Loucy (cell line): Measurements from ENCODE around the gene CNOT10.
"Not testable (repeated sequence)": the region's sequence is repeated elsewhere in the genome, so short reads cannot be mapped to it uniquely, and the experiment has no call there.

Experiments
- H2AFZ ChIP-seq: fragments of 200-600 bp; sonication (generic); 2 replicates; pipeline ENCODE4 v1.6.0; 2016; ENCODE audit warnings: antibody characterized with exemption, mild to moderate bottlenecking, low read length, moderate library complexity
- H3F3A ChIP-seq: fragments of 200-600 bp; 2 replicates; pipeline ENCODE4 v1.6.0; 2016; ENCODE audit warnings: antibody characterized with exemption, low read depth, mild to moderate bottlenecking
- H3K27me3 ChIP-seq: fragments of 200-600 bp; sonication (generic); 2 replicates; pipeline ENCODE4 v1.6.1; 2014; ENCODE audit warnings: low read length, mild to moderate bottlenecking; ENCODE audit not compliant: insufficient read depth, poor library complexity, severe bottlenecking
- H3K36me3 ChIP-seq: fragments of 200-600 bp; sonication (generic); 2 replicates; pipeline ENCODE4 v1.6.1; 2016; ENCODE audit warnings: low read length; ENCODE audit not compliant: insufficient read depth
- H3K4me1 ChIP-seq: fragments of 200-600 bp; sonication (generic); 2 replicates; pipeline ENCODE4 v1.5.1; 2014; ENCODE audit warnings: low read length, mild to moderate bottlenecking; ENCODE audit not compliant: insufficient read depth, poor library complexity, severe bottlenecking
- H3K4me2 ChIP-seq: fragments of 200-600 bp; sonication (generic); 2 replicates; pipeline ENCODE4 v1.6.0; 2014; ENCODE audit warnings: antibody characterized with exemption, low read length, low read depth, mild to moderate bottlenecking; ENCODE audit not compliant: poor library complexity, severe bottlenecking
- H3K4me3 ChIP-seq: fragments of 200-600 bp; sonication (generic); 2 replicates; pipeline ENCODE4 v1.5.1; 2014; ENCODE audit warnings: low read length, mild to moderate bottlenecking, mixed read lengths; ENCODE audit not compliant: poor library complexity, severe bottlenecking
- H3K79me2 ChIP-seq: fragments of 200-600 bp; sonication (generic); 2 replicates; pipeline ENCODE4 v1.6.1; 2014; ENCODE audit warnings: low read length; ENCODE audit not compliant: insufficient read depth
- H3K9ac ChIP-seq: fragments of 200-600 bp; sonication (generic); 2 replicates; pipeline ENCODE4 v1.6.0; 2014; ENCODE audit warnings: mild to moderate bottlenecking, low read depth, low read length, moderate library complexity; ENCODE audit not compliant: poor library complexity, severe bottlenecking
- H3K9me2 ChIP-seq: fragments of 200-600 bp; sonication (generic); replicated peaks from 2 replicates; pipeline ENCODE4 v1.6.1; 2016; ENCODE audit warnings: low read depth, low read length, mixed read lengths
- H3K9me3 ChIP-seq: fragments of 200-600 bp; sonication (generic); 2 replicates; pipeline ENCODE4 v1.6.1; 2014; ENCODE audit warnings: mild to moderate bottlenecking, antibody characterized with exemption, low read length, low read depth; ENCODE audit not compliant: insufficient read depth
- H4K20me1 ChIP-seq: fragments of 200-600 bp; sonication (generic); 2 replicates; pipeline ENCODE4 v1.6.0; 2014; ENCODE audit warnings: antibody characterized with exemption, low read length, mild to moderate bottlenecking; ENCODE audit not compliant: insufficient read depth, poor library complexity, severe bottlenecking
- CTCF ChIP-seq: fragments of 200-600 bp; sonication (generic); conservative IDR thresholded peaks from 2 replicates; pipeline ENCODE4 v1.5.1; 2014; ENCODE audit warnings: mild to moderate bottlenecking, antibody characterized with exemption, low read length
- EZH2phosphoT487 ChIP-seq: fragments of 200-600 bp; IDR thresholded peaks from 2 replicates; pipeline ENCODE4 v1.6.1; 2018; ENCODE audit warnings: antibody characterized with exemption, mild to moderate bottlenecking, moderate library complexity, borderline replicate concordance

The CNOT10 gene

GRCh38 chr3:32662647-32663046, 22.3 kb upstream of the CNOT10 start:
- no peaks in the 10 kb centered on the region for H3K36me3 ChIP-seq
- H3K4me1 ChIP-seq, result no peaks in the 10 kb centered on the region
- no peak overlapping the region for H2AFZ ChIP-seq
- no peaks in the 10 kb centered on the region for H3K9me2 ChIP-seq
- H3K9ac ChIP-seq, result no peak overlapping the region
- TF ChIP-seq EZH2phosphoT487 (no peak), CTCF (no peak)
- no peaks in the 10 kb centered on the region for H3K9me3 ChIP-seq
- H3K4me2 ChIP-seq, result no peak overlapping the region
- H3F3A ChIP-seq, result no peaks in the 10 kb centered on the region
- no peak overlapping the region for H3K4me3 ChIP-seq
- no peaks in the 10 kb centered on the region for H3K79me2 ChIP-seq
- no peaks in the 10 kb centered on the region for H4K20me1 ChIP-seq
- no peaks in the 10 kb centered on the region for H3K27me3 ChIP-seq

GRCh38 chr3:32664630-32665075, 20.3 kb upstream of the CNOT10 start:
- not testable (repeated sequence) for H3K9me3 ChIP-seq, H3K79me2 ChIP-seq, H3K36me3 ChIP-seq, H3K4me2 ChIP-seq, H4K20me1 ChIP-seq, H3K9ac ChIP-seq, H3K27me3 ChIP-seq, H3K4me3 ChIP-seq, H3K9me2 ChIP-seq, H2AFZ ChIP-seq, H3F3A ChIP-seq, H3K4me1 ChIP-seq
- peak; percentile 43 for TF ChIP-seq CTCF

GRCh38 chr3:32667072-32667582, 17.9 kb upstream of the CNOT10 start:
- no peak overlapping the region for H3K4me2 ChIP-seq
- H2AFZ ChIP-seq, result no peak overlapping the region
- no peaks in the 10 kb centered on the region for H3F3A ChIP-seq
- no peaks in the 10 kb centered on the region for H3K27me3 ChIP-seq
- no peaks in the 10 kb centered on the region for H3K9me2 ChIP-seq
- no peak overlapping the region for H3K9ac ChIP-seq
- no peaks in the 10 kb centered on the region for H4K20me1 ChIP-seq
- H3K9me3 ChIP-seq, result no peaks in the 10 kb centered on the region
- no peaks in the 10 kb centered on the region for H3K79me2 ChIP-seq
- H3K36me3 ChIP-seq, result no peaks in the 10 kb centered on the region
- TF ChIP-seq CTCF (no peak), EZH2phosphoT487 (no peak)
- H3K4me3 ChIP-seq, result no peak overlapping the region
- H3K4me1 ChIP-seq, result no peaks in the 10 kb centered on the region

- not testable (repeated sequence) for H3K9me2 ChIP-seq, H3K4me2 ChIP-seq, H3K27me3 ChIP-seq, H4K20me1 ChIP-seq, H3K79me2 ChIP-seq, H3F3A ChIP-seq, H3K9ac ChIP-seq, H3K4me3 ChIP-seq, H3K9me3 ChIP-seq, H2AFZ ChIP-seq, H3K4me1 ChIP-seq, H3K36me3 ChIP-seq
Measured at GRCh38 chr3:32669226-32669625, 15.8 kb upstream of the CNOT10 start.

GRCh38 chr3:32673730-32674129, 11.3 kb upstream of the CNOT10 start:
- not testable (repeated sequence) for H3K4me2 ChIP-seq, H3K4me1 ChIP-seq, H3K27me3 ChIP-seq, H3K9ac ChIP-seq, H3K79me2 ChIP-seq, H3K9me3 ChIP-seq, H4K20me1 ChIP-seq, H3F3A ChIP-seq, H3K36me3 ChIP-seq, H2AFZ ChIP-seq, H3K9me2 ChIP-seq, H3K4me3 ChIP-seq
